ENCODE results near the gene STUM.

The STUM gene

GRCh38 chr1:226619031-226619430, 70.5 kb downstream of the STUM start:
- no peaks in the 10 kb centered on the region for H3K4me1 ChIP-seq (ENCODE audit: insufficient read depth, poor library complexity, severe bottlenecking)
- no peaks in the 10 kb centered on the region for H3K27me3 ChIP-seq (ENCODE audit: insufficient read depth, poor library complexity, severe bottlenecking)
- no peaks in the 10 kb centered on the region for H3K36me3 ChIP-seq (ENCODE audit: low read depth)
- no peak overlapping the region for H3K27ac ChIP-seq (ENCODE audit: poor library complexity, severe bottlenecking)
- no peak for DNase-seq (ENCODE audit: low spot score)
- no peak overlapping the region for H3K4me3 ChIP-seq (ENCODE audit: severe bottlenecking)
- TF ChIP-seq CTCF (IDR thresholded peaks at IDR 0.05; ENCODE audit: poor library complexity, severe bottlenecking) = no peak
- no peak for ATAC-seq (ENCODE audit: low read depth)
- no peaks in the 10 kb centered on the region for H3K9me3 ChIP-seq (ENCODE audit: severe bottlenecking)

GRCh38 chr1:226622012-226622411, 73.4 kb downstream of the STUM start:
- DNase-seq (ENCODE audit: low spot score) = no peak
- no peak for TF ChIP-seq CTCF (IDR thresholded peaks at IDR 0.05; ENCODE audit: poor library complexity, severe bottlenecking)
- H3K27me3 ChIP-seq (ENCODE audit: insufficient read depth, poor library complexity, severe bottlenecking) = no peaks in the 10 kb centered on the region
- H3K4me1 ChIP-seq (ENCODE audit: insufficient read depth, poor library complexity, severe bottlenecking) = no peaks in the 10 kb centered on the region
- H3K9me3 ChIP-seq (ENCODE audit: severe bottlenecking) = no peaks in the 10 kb centered on the region
- no peaks in the 10 kb centered on the region for H3K36me3 ChIP-seq (ENCODE audit: low read depth)
- no peak overlapping the region for H3K4me3 ChIP-seq (ENCODE audit: severe bottlenecking)
- no peak overlapping the region for H3K27ac ChIP-seq (ENCODE audit: poor library complexity, severe bottlenecking)
- ATAC-seq (ENCODE audit: low read depth) = no peak

GRCh38 chr1:226624526-226624925, 76.0 kb downstream of the STUM start:
- Histone ChIP-seq H3K4me3 (ENCODE audit: severe bottlenecking) (no peak overlapping the region), H3K9me3 (ENCODE audit: severe bottlenecking) (no peaks in the 10 kb centered on the region), H3K4me1 (ENCODE audit: insufficient read depth, poor library complexity, severe bottlenecking) (no peaks in the 10 kb centered on the region), H3K27me3 (ENCODE audit: insufficient read depth, poor library complexity, severe bottlenecking) (no peaks in the 10 kb centered on the region), H3K36me3 (ENCODE audit: low read depth) (no peaks in the 10 kb centered on the region), H3K27ac (ENCODE audit: poor library complexity, severe bottlenecking) (peak overlapping the region; percentile 28)
- DNase-seq (ENCODE audit: low spot score) (no peak), ATAC-seq (ENCODE audit: low read depth) (peak; percentile 80)
- TF ChIP-seq CTCF (IDR thresholded peaks at IDR 0.05; ENCODE audit: poor library complexity, severe bottlenecking) = no peak

- DNase-seq (ENCODE audit: low spot score) = no peak
- TF ChIP-seq CTCF (IDR thresholded peaks at IDR 0.05; ENCODE audit: poor library complexity, severe bottlenecking) = no peak
Observed at GRCh38 chr1:226625326-226625725, 76.8 kb downstream of the STUM start.

GRCh38 chr1:226625832-226626576, 77.4 kb downstream of the STUM start:
- Histone ChIP-seq H3K27ac (ENCODE audit: poor library complexity, severe bottlenecking) (no peak overlapping the region), H3K4me3 (ENCODE audit: severe bottlenecking) (no peak overlapping the region), H3K27me3 (ENCODE audit: insufficient read depth, poor library complexity, severe bottlenecking) (no peaks in the 10 kb centered on the region), H3K4me1 (ENCODE audit: insufficient read depth, poor library complexity, severe bottlenecking) (no peaks in the 10 kb centered on the region), H3K9me3 (ENCODE audit: severe bottlenecking) (no peaks in the 10 kb centered on the region), H3K36me3 (ENCODE audit: low read depth) (no peaks in the 10 kb centered on the region)
- DNase-seq (ENCODE audit: low spot score) = no peak
- no peak for ATAC-seq (ENCODE audit: low read depth)
- TF ChIP-seq CTCF (IDR thresholded peaks at IDR 0.05; ENCODE audit: poor library complexity, severe bottlenecking) = no peak

More at GRCh38 chr1:226625326-226625725, 76.8 kb downstream of the STUM start:
- Histone ChIP-seq H3K27me3 (ENCODE audit: insufficient read depth, poor library complexity, severe bottlenecking) (no peaks in the 10 kb centered on the region), H3K36me3 (ENCODE audit: low read depth) (no peaks in the 10 kb centered on the region), H3K4me1 (ENCODE audit: insufficient read depth, poor library complexity, severe bottlenecking) (no peaks in the 10 kb centered on the region), H3K9me3 (ENCODE audit: severe bottlenecking) (no peaks in the 10 kb centered on the region), H3K4me3 (ENCODE audit: severe bottlenecking) (no peak overlapping the region), H3K27ac (ENCODE audit: poor library complexity, severe bottlenecking) (peak overlapping the region; percentile 28)
- ATAC-seq (ENCODE audit: low read depth) = no peak
